Measurements from ENCODE around the gene TOR2A.

Gene TOR2A

DNA sequence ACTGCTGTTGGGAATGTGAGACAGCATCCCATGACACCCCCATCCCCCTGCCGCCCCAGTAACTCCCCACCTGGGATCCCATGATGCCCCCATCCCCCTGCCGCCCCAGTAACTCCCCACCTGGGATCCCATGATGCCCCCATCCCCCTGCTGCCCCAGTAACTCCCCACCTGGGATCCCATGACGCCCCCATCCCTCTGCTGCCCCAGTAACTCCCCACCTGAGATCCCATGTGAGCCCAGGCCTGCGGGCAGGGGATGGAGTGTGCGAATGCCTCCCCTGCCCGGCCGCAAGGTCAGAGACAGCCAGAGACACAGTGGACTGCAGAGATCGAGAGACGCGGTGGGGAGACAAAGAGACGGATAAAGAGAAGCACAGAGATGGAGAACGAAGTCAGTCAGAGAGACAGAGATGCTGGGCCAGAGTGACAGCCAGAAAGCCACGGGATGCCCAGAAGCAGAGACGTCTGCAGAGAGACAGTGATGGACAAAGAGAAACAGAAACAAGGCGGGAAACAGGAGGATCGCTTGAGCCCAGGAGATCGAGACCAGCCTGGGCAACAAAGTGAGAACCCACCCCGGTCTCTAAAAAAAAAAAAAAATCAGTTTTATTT is 42.4 kb upstream of the TOR2A start:
- Histone ChIP-seq H3K27me3 (ENCODE audit: low read depth, low read length) (no peaks in the 10 kb centered on the region), H3K9ac (ENCODE audit: low read length) (peak overlapping the region; percentile 92), H3K4me2 (ENCODE audit: low read length) (peak overlapping the region; percentile 98), H3K9me3 (ENCODE audit: insufficient read depth, low read length) (no peaks in the 10 kb centered on the region), H3K4me1 (ENCODE audit: low read length) (peaks cover 26% of the 10 kb centered on the region), H3K27ac (ENCODE audit: low read length) (peak overlapping the region; percentile 98), H3K4me3 (ENCODE audit: low read length) (peak overlapping the region; percentile 85), H3K79me2 (ENCODE audit: low read length) (peaks cover 39% of the 10 kb centered on the region), H2AFZ (ENCODE audit: low read depth, low read length) (no peak overlapping the region), H3K36me3 (replicated peaks; ENCODE audit: low read depth, low read length) (peaks cover 25% of the 10 kb centered on the region), H4K20me1 (ENCODE audit: insufficient read depth, low read length) (peaks cover 24% of the 10 kb centered on the region)
- TF ChIP-seq, protein P1, sequence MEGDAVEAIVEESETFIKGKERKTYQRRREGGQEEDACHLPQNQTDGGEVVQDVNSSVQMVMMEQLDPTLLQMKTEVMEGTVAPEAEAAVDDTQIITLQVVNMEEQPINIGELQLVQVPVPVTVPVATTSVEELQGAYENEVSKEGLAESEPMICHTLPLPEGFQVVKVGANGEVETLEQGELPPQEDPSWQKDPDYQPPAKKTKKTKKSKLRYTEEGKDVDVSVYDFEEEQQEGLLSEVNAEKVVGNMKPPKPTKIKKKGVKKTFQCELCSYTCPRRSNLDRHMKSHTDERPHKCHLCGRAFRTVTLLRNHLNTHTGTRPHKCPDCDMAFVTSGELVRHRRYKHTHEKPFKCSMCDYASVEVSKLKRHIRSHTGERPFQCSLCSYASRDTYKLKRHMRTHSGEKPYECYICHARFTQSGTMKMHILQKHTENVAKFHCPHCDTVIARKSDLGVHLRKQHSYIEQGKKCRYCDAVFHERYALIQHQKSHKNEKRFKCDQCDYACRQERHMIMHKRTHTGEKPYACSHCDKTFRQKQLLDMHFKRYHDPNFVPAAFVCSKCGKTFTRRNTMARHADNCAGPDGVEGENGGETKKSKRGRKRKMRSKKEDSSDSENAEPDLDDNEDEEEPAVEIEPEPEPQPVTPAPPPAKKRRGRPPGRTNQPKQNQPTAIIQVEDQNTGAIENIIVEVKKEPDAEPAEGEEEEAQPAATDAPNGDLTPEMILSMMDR (IDR thresholded peaks at IDR 0.05; ENCODE audit: low read depth, low read length), result no peak
- TF ChIP-seq EZH2phosphoT487 (IDR thresholded peaks at IDR 0.05; ENCODE audit: low read depth), result no peak

DNA sequence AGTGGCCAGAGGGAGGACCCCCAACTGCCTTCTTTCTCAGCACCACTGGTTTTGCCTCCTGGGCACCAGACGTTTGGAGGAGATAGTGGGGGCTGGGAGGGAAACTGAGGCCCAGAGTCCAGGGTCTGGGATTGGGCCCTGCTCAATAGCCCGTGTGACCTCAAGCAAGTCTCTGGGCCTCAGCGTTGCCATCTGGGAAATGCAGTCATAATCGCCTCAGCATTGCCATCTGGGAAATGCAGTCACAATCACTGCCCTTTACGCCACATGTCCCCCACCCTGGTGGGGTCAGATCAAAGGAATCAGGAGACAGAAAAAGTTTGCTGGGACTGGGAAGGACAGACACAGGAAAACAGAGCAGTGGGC is 41.8 kb upstream of the TOR2A start:
- Histone ChIP-seq H3K79me2 (ENCODE audit: low read length) (peaks cover 39% of the 10 kb centered on the region), H3K36me3 (replicated peaks; ENCODE audit: low read depth, low read length) (peaks cover 27% of the 10 kb centered on the region), H3K4me2 (ENCODE audit: low read length) (peak overlapping the region; percentile 98), H2AFZ (ENCODE audit: low read depth, low read length) (no peak overlapping the region), H3K4me1 (ENCODE audit: low read length) (peaks cover 27% of the 10 kb centered on the region), H3K4me3 (ENCODE audit: low read length) (peak overlapping the region; percentile 85), H3K9me3 (ENCODE audit: insufficient read depth, low read length) (no peaks in the 10 kb centered on the region), H3K27me3 (ENCODE audit: low read depth, low read length) (no peaks in the 10 kb centered on the region), H4K20me1 (ENCODE audit: insufficient read depth, low read length) (peaks cover 29% of the 10 kb centered on the region), H3K27ac (ENCODE audit: low read length) (peak overlapping the region; percentile 98), H3K9ac (ENCODE audit: low read length) (peak overlapping the region; percentile 92)
- TF ChIP-seq, protein P1 (IDR thresholded peaks at IDR 0.05; ENCODE audit: low read depth, low read length), result no peak
- TF ChIP-seq EZH2phosphoT487 (IDR thresholded peaks at IDR 0.05; ENCODE audit: low read depth), result no peak

DNA sequence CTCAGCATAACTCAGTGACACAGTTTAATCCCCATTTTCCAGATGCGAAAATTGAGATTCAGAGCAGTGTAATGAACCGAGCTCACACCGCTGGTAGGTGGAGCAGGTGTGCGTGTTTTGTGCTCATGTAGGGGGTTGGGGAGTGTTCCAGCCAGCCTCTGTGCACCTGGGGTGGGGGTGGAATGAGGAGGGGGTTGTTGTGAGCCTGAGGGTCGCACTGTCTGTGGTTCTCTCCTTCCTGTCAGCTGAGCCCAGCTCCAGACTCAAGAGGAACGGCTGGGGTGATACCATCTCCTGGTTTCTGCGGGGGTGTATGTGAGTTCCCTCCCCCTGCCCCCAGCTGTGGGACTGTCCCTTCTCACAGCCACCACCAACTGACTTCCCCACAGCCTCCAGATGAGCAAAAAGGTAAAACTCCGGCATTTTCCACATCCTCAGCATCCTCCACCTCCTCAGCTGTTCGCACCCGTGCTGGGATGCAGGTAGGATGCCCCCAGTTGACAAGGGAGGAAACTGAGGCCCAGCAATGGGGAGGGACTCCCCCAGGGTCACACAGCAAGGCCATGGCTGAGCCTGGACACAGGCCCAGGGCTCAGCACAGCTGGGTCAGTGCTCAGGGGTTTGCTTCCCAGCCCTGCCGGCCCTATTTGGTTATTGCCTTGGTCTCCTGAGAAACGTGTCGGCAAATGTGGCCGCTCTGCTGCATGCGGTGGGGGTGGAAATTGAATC is 41.3 kb upstream of the TOR2A start:
- no peaks in the 10 kb centered on the region for H3K27me3 ChIP-seq (ENCODE audit: low read depth, low read length)
- peaks cover 33% of the 10 kb centered on the region for H4K20me1 ChIP-seq (ENCODE audit: insufficient read depth, low read length)
- TF ChIP-seq, protein P1 (IDR thresholded peaks at IDR 0.05; ENCODE audit: low read depth, low read length), result no peak
- no peak for TF ChIP-seq EZH2phosphoT487 (IDR thresholded peaks at IDR 0.05; ENCODE audit: low read depth)
- H3K79me2 ChIP-seq (ENCODE audit: low read length), result peaks cover 39% of the 10 kb centered on the region
- H3K9ac ChIP-seq (ENCODE audit: low read length), result peak overlapping the region; percentile 92
- peaks cover 32% of the 10 kb centered on the region for H3K4me1 ChIP-seq (ENCODE audit: low read length)
- peak overlapping the region; percentile 98 for H3K4me2 ChIP-seq (ENCODE audit: low read length)
- H3K36me3 ChIP-seq (replicated peaks; ENCODE audit: low read depth, low read length), result peaks cover 30% of the 10 kb centered on the region
- no peaks in the 10 kb centered on the region for H3K9me3 ChIP-seq (ENCODE audit: insufficient read depth, low read length)
- peak overlapping the region; percentile 98 for H3K27ac ChIP-seq (ENCODE audit: low read length)
- H2AFZ ChIP-seq (ENCODE audit: low read depth, low read length), result no peak overlapping the region
- H3K4me3 ChIP-seq (ENCODE audit: low read length), result peak overlapping the region; percentile 85

DNA sequence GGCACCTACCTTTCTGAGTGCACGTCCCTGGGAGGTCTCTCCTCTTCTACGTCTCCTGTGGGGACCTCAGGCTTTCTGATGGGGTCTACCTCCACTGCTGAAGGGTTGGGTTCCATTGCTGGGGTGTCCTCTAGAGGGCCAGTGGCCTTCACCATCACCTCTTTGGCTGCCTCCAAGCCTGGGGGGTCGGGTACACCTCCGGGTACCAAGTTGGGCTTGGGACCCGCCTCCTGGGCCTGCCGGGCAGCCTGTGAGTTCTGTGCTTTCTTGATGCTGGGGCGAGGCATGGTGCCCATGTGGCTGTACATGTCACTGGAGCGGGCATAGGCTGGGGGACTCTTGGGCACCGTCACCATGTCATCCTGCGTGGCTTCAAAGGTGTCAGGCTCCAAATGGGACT is 38.9 kb upstream of the TOR2A start:
- Histone ChIP-seq H3K4me2 (ENCODE audit: low read length) (no peak overlapping the region), H3K27me3 (ENCODE audit: low read depth, low read length) (no peaks in the 10 kb centered on the region), H3K27ac (ENCODE audit: low read length) (no peak overlapping the region), H3K9ac (ENCODE audit: low read length) (no peak overlapping the region), H3K79me2 (ENCODE audit: low read length) (peaks cover 55% of the 10 kb centered on the region), H3K4me1 (ENCODE audit: low read length) (peaks cover 27% of the 10 kb centered on the region), H3K4me3 (ENCODE audit: low read length) (no peak overlapping the region), H3K9me3 (ENCODE audit: insufficient read depth, low read length) (no peaks in the 10 kb centered on the region), H2AFZ (ENCODE audit: low read depth, low read length) (no peak overlapping the region), H4K20me1 (ENCODE audit: insufficient read depth, low read length) (peaks cover 54% of the 10 kb centered on the region), H3K36me3 (replicated peaks; ENCODE audit: low read depth, low read length) (peaks cover 45% of the 10 kb centered on the region)
- no peak for TF ChIP-seq EZH2phosphoT487 (IDR thresholded peaks at IDR 0.05; ENCODE audit: low read depth)
- TF ChIP-seq, protein P1 (IDR thresholded peaks at IDR 0.05; ENCODE audit: low read depth, low read length), result no peak

Data from OCI-LY3 (cell line).